Tibial artery (tissue), 4 donors: Measurements from ENCODE around the gene ACTL10.

Experiments used
- DNase-seq, 2 donors: peaks; one replicate each; pipeline ENCODE4 v3.0.0-alpha.2; 2019
- H3K27ac ChIP-seq, 2 donors: fragments of 200-600 bp; sonication (generic) in 1 of 2; 1 replicate in 1 of 2; 2 replicates in 1 of 2; pipeline ENCODE4 v1.5.1; 2018 to 2019; ENCODE audit warnings: mild to moderate bottlenecking in 1 of 2
- H3K27me3 ChIP-seq, 2 donors: fragments of 200-600 bp; sonication (generic) in 1 of 2; one replicate each; pipeline versions ENCODE4 v1.5.1 to v1.6.0; 2016 to 2019
- H3K36me3 ChIP-seq, 3 donors: fragments of 200-600 bp; sonication (generic) in 2 of 3; one replicate each; pipeline ENCODE4 v1.5.1; 2016 to 2019; ENCODE audit warnings: mild to moderate bottlenecking in 2 of 3
- H3K4me1 ChIP-seq, 4 donors: fragments of 200-600 bp; sonication (generic) in 2 of 4; 1 replicate in 3 of 4; 2 replicates in 1 of 4; pipeline ENCODE4 v1.5.1; 2016 to 2019
- H3K4me3 ChIP-seq, 2 donors: fragments of 200-600 bp; sonication (generic) in 1 of 2; 1 replicate in 1 of 2; 2 replicates in 1 of 2; pipeline ENCODE4 v1.5.1; 2018 to 2019; ENCODE audit warnings: mild to moderate bottlenecking in 2 of 2
- H3K9me3 ChIP-seq, 3 donors: fragments of 200-600 bp; sonication (generic) in 1 of 3; one replicate each; pipeline ENCODE4 v1.5.1; 2016 to 2019
- CTCF ChIP-seq, 2 experiments: fragments of 200-600 bp in 1 of 2; fragments of 450-650 bp in 1 of 2; IDR thresholded peaks; one replicate each; pipeline ENCODE4 v1.5.1; 2017 to 2019; ENCODE audit warnings: antibody characterized with exemption in 2 of 2, mild to moderate bottlenecking in 1 of 2, moderate library complexity in 1 of 2
- intact Hi-C: fragments of 100-400 bp; cut with DNase I; formaldehyde crosslinking; loops from one replicate; pipeline ENCODE4 v1.15.0; 2023; ENCODE audit warnings: low total_unique reads

The ACTL10 gene

GRCh38 chr20:33650111-33650752 lies 16.5 kb upstream of the ACTL10 start:
- Histone ChIP-seq H3K4me1 (peaks cover 0 to 56% (median 36%) of the 10 kb centered on the region in 4 donors), H3K9me3 (no peaks in the 10 kb centered on the region), H3K27ac (no peak overlapping the region), H3K27me3 (no peaks in the 10 kb centered on the region), H3K36me3 (peaks cover 0 to 9% (median 5%) of the 10 kb centered on the region in 3 donors), H3K4me3 (no peak overlapping the region)
- DNase-seq = no peak
- TF ChIP-seq CTCF (IDR thresholded peaks at IDR 0.05) = no peak
- intact Hi-C loops = loop anchor here (10.0 kb wide), 1 partner anchor 235 kb away; no protein-coding TSS in a partner anchor

- H3K4me1 ChIP-seq = peaks cover 0 to 56% (median 36%) of the 10 kb centered on the region in 4 donors
- H3K4me3 ChIP-seq = no peak overlapping the region
- H3K36me3 ChIP-seq = peaks cover 0 to 2% (median 0%) of the 10 kb centered on the region in 3 donors
- H3K27ac ChIP-seq = no peak overlapping the region
- intact Hi-C loops = loop anchor here (10.0 kb wide), 1 partner anchor 236 kb away; no protein-coding TSS in a partner anchor
- DNase-seq = no peak
- no peak for TF ChIP-seq CTCF (IDR thresholded peaks at IDR 0.05)
- H3K27me3 ChIP-seq = no peaks in the 10 kb centered on the region
- H3K9me3 ChIP-seq = no peaks in the 10 kb centered on the region
Observed at GRCh38 chr20:33650753-33651561, 15.8 kb upstream of the ACTL10 start.

- Histone ChIP-seq H3K27me3 (no peaks in the 10 kb centered on the region), H3K27ac (no peak overlapping the region), H3K4me3 (no peak overlapping the region), H3K4me1 (peaks cover 0 to 52% (median 33%) of the 10 kb centered on the region in 4 donors), H3K9me3 (no peaks in the 10 kb centered on the region), H3K36me3 (peaks cover 0 to 6% (median 0%) of the 10 kb centered on the region in 3 donors)
- intact Hi-C loops = loop anchor here (10.0 kb wide), 1 partner anchor 237 kb away; no protein-coding TSS in a partner anchor
- no peak for TF ChIP-seq CTCF (IDR thresholded peaks at IDR 0.05)
- no peak for DNase-seq
Observed at GRCh38 chr20:33651562-33652048, 15.1 kb upstream of the ACTL10 start.

- peak overlapping the region in 1 of 2 donors; percentile 7 for H3K4me3 ChIP-seq
- intact Hi-C loops = loop anchor here (10.0 kb wide), 1 partner anchor 239 kb away; no protein-coding TSS in a partner anchor
- peak in 1 of 2 donors; percentile 81 for DNase-seq
Observed at GRCh38 chr20:33653218-33653899, 13.4 kb upstream of the ACTL10 start.

More at GRCh38 chr20:33653218-33653899, 13.4 kb upstream of the ACTL10 start:
- no peaks in the 10 kb centered on the region for H3K9me3 ChIP-seq
- TF ChIP-seq CTCF (IDR thresholded peaks at IDR 0.05) = peak; percentile 74 to 79
- peak overlapping the region in 1 of 2 donors; percentile 31 for H3K27ac ChIP-seq
- H3K4me1 ChIP-seq = peaks cover 0 to 36% (median 17%) of the 10 kb centered on the region in 4 donors
- no peaks in the 10 kb centered on the region for H3K27me3 ChIP-seq
- peaks cover 0 to 23% (median 16%) of the 10 kb centered on the region in 3 donors for H3K36me3 ChIP-seq
